Neural crest cell (in vitro differentiated cells): ENCODE results near the gene PLEKHG1. TPM values are rescaled to one million over a fixed set of nuclear protein-coding genes. Genes with fewer than 3 reads are reported as not detected.

Source experiments
- DNase-seq: peaks from one replicate; pipeline ENCODE4 v3.0.0; 2021; ENCODE audit warnings: low read depth, mixed read lengths, low spot score
- H3K27ac Mint-ChIP-seq: one replicate; pipeline ENCODE4 v1.8.0; 2021; ENCODE audit warnings: mild to moderate bottlenecking, mixed read lengths; ENCODE audit not compliant: unreplicated experiment
- H3K27me3 Mint-ChIP-seq: 2 replicates; pipeline ENCODE4 v1.8.0; 2021; ENCODE audit warnings: low read depth, mild to moderate bottlenecking, mixed read lengths
- H3K36me3 Mint-ChIP-seq: 2 replicates; pipeline ENCODE4 v1.8.0; 2021; ENCODE audit warnings: low read depth, mild to moderate bottlenecking, mixed read lengths
- H3K4me1 Mint-ChIP-seq: 2 replicates; pipeline ENCODE4 v1.8.0; 2021; ENCODE audit warnings: mixed read lengths
- H3K4me3 Mint-ChIP-seq: one replicate; pipeline ENCODE4 v1.8.0; 2021; ENCODE audit warnings: mild to moderate bottlenecking, mixed read lengths
- H3K9me3 Mint-ChIP-seq: 2 replicates; pipeline ENCODE4 v1.8.0; 2021; ENCODE audit warnings: mixed read lengths
- total RNA-seq: library from RNA; stranded (reverse); gene quantifications from 2 replicates; pipeline ENCODE4 v1.2.1, GENCODE V29; 2021
- TF ChIP-seq, protein P1 (sequence below): fragments of 200-600 bp; sonication (generic); conservative IDR thresholded peaks from 2 replicates; pipeline ENCODE4 v1.5.0; 2021; ENCODE audit warnings: antibody characterized with exemption, mild to moderate bottlenecking

PLEKHG1 gene
- total RNA-seq, 1 donor from 2014 or later, result 25.7 TPM

DNA sequence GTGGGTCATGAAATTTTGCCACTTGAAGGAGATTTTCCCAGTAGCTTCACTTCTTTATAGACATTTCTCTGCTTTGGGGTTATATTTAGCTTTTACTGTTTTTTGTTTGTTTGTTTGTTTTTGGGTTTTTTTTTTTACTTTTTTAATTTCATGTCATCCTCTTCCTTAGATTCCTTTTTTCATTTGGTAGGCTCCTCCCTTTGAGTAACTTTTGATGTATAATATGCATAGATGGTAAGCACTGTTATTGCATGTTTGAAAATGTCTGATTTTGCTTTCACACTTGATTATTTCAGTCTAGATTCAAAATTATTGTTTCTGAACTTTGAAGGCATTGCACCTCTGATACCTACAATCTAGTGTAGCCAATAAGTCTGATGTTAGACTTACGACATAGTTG, 37.6 kb downstream of the PLEKHG1 start:
- Mint-ChIP-seq H3K27me3 (no peaks in the 10 kb centered on the region), H3K4me1 (peaks cover 24% of the 10 kb centered on the region), H3K9me3 (no peaks in the 10 kb centered on the region), H3K27ac (no peak overlapping the region), H3K36me3 (peaks cover 3% of the 10 kb centered on the region), H3K4me3 (no peak overlapping the region)
- no peak for DNase-seq
- TF ChIP-seq, protein P1, sequence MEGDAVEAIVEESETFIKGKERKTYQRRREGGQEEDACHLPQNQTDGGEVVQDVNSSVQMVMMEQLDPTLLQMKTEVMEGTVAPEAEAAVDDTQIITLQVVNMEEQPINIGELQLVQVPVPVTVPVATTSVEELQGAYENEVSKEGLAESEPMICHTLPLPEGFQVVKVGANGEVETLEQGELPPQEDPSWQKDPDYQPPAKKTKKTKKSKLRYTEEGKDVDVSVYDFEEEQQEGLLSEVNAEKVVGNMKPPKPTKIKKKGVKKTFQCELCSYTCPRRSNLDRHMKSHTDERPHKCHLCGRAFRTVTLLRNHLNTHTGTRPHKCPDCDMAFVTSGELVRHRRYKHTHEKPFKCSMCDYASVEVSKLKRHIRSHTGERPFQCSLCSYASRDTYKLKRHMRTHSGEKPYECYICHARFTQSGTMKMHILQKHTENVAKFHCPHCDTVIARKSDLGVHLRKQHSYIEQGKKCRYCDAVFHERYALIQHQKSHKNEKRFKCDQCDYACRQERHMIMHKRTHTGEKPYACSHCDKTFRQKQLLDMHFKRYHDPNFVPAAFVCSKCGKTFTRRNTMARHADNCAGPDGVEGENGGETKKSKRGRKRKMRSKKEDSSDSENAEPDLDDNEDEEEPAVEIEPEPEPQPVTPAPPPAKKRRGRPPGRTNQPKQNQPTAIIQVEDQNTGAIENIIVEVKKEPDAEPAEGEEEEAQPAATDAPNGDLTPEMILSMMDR, result no peak

DNA sequence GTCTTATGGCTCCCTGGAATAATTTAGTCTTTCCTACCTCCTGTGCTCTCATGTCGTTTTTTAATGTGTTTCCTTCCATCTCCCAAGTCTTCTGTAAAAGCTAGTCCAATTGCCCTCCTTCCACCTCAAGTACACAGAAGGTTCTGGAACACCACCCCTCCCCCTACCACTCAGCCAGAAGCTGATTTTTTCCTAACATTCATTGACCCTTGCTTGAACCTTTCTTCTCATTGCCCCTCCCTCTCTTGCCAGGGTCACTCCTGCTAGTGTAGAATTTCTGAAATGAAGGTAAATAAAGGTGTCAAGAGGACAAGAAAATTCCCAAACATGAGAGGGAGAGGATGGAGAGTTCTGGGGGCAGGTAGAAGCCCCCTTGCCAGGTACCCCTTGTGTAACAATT, 38.6 kb downstream of the PLEKHG1 start:
- no peak for DNase-seq

DNA sequence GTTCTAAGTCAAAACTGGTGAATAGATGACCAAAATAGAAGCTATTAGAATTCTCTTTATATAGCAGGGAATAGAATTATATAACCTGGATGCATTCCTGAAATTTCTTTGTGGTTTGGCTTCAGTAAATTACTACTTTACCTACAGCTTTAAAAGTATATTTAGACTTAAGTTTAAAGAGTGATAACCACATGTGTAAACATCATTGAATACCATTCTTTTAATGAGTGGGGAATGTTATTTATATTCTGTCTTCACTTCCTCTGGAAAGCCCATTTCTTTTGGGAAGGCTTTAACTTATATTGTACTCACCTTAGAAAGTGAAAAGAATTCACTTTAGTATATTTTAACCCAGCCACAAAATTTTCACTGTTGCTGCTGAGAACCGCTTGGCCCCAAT, 39.1 kb downstream of the PLEKHG1 start:
- TF ChIP-seq, protein P1, result no peak
- Mint-ChIP-seq H3K9me3 (no peaks in the 10 kb centered on the region), H3K27me3 (no peaks in the 10 kb centered on the region), H3K4me3 (no peak overlapping the region), H3K27ac (no peak overlapping the region), H3K36me3 (peaks cover 3% of the 10 kb centered on the region), H3K4me1 (peaks cover 20% of the 10 kb centered on the region)
- DNase-seq, result no peak

More for the DNA sequence above, 38.6 kb downstream of the PLEKHG1 start:
- Mint-ChIP-seq H3K4me1 (peaks cover 24% of the 10 kb centered on the region), H3K27ac (no peak overlapping the region), H3K27me3 (no peaks in the 10 kb centered on the region), H3K36me3 (peaks cover 3% of the 10 kb centered on the region), H3K9me3 (no peaks in the 10 kb centered on the region), H3K4me3 (no peak overlapping the region)
- TF ChIP-seq, protein P1, result no peak

DNA sequence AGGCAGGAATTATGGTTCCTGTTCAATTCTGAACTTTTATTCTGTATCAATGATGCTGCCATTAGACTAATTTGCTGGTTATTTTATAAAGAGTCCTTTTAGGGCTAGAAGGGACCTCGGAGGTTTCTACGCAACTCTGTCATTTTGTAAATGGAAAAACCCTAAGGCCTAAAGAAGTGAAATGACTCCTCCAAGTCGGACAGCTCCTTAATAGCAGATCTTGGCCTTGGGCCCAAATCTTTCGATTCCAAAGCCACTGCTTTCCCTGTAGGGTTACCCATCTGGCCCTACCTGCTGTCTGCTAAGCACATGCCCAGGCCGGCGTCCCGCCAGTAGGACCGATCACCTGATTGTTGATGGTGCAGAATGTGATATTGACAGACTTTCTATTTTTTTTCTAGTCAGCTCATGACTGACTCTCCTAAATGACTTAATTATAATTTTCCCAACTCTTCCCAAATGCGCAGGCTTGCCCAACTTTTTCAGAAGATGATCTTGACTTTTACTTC, 40.2 kb downstream of the PLEKHG1 start:
- Mint-ChIP-seq H3K36me3 (peaks cover 3% of the 10 kb centered on the region), H3K9me3 (peaks cover 1% of the 10 kb centered on the region), H3K4me3 (no peak overlapping the region), H3K27ac (no peak overlapping the region), H3K4me1 (peaks cover 20% of the 10 kb centered on the region), H3K27me3 (no peaks in the 10 kb centered on the region)
- no peak for DNase-seq
- TF ChIP-seq, protein P1, result no peak

DNA sequence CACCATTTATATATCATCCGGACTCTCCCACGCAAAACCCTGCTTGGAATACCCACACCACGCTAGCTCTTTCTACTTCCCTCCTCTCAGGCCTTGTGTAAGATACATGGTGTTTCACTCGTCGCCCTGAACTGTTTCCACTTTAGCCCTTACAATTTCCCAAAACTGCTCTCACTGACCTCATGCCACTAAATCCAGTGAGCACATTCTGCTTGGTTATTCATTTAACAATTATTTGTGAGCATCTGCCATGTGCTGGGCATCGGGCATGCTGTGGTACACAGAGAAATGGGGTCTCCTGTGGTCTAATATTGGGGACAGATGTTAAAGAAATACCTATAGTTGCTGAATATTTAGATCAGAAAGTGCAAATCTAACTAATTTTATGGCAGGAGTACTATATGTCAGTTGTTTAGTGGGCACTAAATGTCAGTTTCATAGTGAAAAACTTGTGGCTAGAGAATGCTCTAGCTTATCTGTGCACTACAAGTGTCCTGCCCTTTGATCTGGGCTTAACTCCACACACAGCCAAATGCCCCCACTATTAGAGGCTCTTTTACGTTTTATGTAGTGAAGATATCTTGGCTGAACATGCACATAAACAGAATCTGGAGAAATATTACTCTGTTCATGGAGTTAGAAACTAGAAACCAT, 41.0 kb downstream of the PLEKHG1 start:
- H3K4me1 Mint-ChIP-seq, result peaks cover 20% of the 10 kb centered on the region

More for the DNA sequence above, 41.0 kb downstream of the PLEKHG1 start:
- H3K36me3 Mint-ChIP-seq, result peaks cover 3% of the 10 kb centered on the region
- TF ChIP-seq, protein P1, result no peak
- H3K4me3 Mint-ChIP-seq, result no peak overlapping the region
- DNase-seq, result no peak
- H3K9me3 Mint-ChIP-seq, result peaks cover 3% of the 10 kb centered on the region
- no peak overlapping the region for H3K27ac Mint-ChIP-seq
- H3K27me3 Mint-ChIP-seq, result no peaks in the 10 kb centered on the region
